Measurements from ENCODE around the gene PLEKHA1.

The PLEKHA1 gene

GRCh38 chr10:122347170-122347841, 27.2 kb upstream of the PLEKHA1 start:
- DNase-seq = no peak

- DNase-seq = no peak
Measured at GRCh38 chr10:122348512-122348911, 26.0 kb upstream of the PLEKHA1 start.

GRCh38 chr10:122348935-122349361, 25.6 kb upstream of the PLEKHA1 start:
- no peak for DNase-seq

GRCh38 chr10:122349758-122350369, 24.6 kb upstream of the PLEKHA1 start:
- DNase-seq = no peak

GRCh38 chr10:122350893-122351292, 23.6 kb upstream of the PLEKHA1 start:
- no peak for DNase-seq

GRCh38 chr10:122352817-122353525, 21.5 kb upstream of the PLEKHA1 start:
- no peak for DNase-seq

- no peak for DNase-seq
Measured at GRCh38 chr10:122354383-122354782, 20.1 kb upstream of the PLEKHA1 start.

GRCh38 chr10:122357685-122358084, 16.8 kb upstream of the PLEKHA1 start:
- no peak for DNase-seq

- DNase-seq = no peak
Measured at GRCh38 chr10:122359621-122360020, 14.9 kb upstream of the PLEKHA1 start.

GRCh38 chr10:122361046-122361445, 13.5 kb upstream of the PLEKHA1 start:
- no peak for DNase-seq

- no peak for DNase-seq
Measured at GRCh38 chr10:122362031-122362592, 12.4 kb upstream of the PLEKHA1 start.

- no peak for DNase-seq
Measured at GRCh38 chr10:122362621-122363020, 11.9 kb upstream of the PLEKHA1 start.

- DNase-seq = no peak
Measured at GRCh38 chr10:122363311-122363710, 11.2 kb upstream of the PLEKHA1 start.

GRCh38 chr10:122363722-122364463, 10.6 kb upstream of the PLEKHA1 start:
- DNase-seq = no peak

- DNase-seq = no peak
Measured at GRCh38 chr10:122368502-122369254, 5.8 kb upstream of the PLEKHA1 start.

- DNase-seq = no peak
Measured at GRCh38 chr10:122373108-122373507, 1.4 kb upstream of the PLEKHA1 start.

- DNase-seq = no peak
Measured at GRCh38 chr10:122373721-122374120, 787 bp upstream of the PLEKHA1 start.

GRCh38 chr10:122374859-122375678, 561 bp downstream of the PLEKHA1 start:
- no peak for DNase-seq

GRCh38 chr10:122375679-122376160, 1.2 kb downstream of the PLEKHA1 start:
- DNase-seq = no peak

GRCh38 chr10:122376364-122376961, 2.0 kb downstream of the PLEKHA1 start:
- DNase-seq = no peak

GRCh38 chr10:122379041-122379440, 4.5 kb downstream of the PLEKHA1 start:
- DNase-seq = no peak
